Epithelial cell of proximal tubule (primary cell): ENCODE measurements around the gene MED20. TPM values are rescaled to one million over a fixed set of nuclear protein-coding genes. Genes with fewer than 3 reads are reported as not detected.

ENCODE experiments used
- DNase-seq: peaks from one replicate; pipeline ENCODE4 v3.0.0-alpha.2; 2011; ENCODE audit warnings: low read depth
- H3K4me3 ChIP-seq: 2 replicates; pipeline ENCODE4 v1.5.1; 2011; ENCODE audit warnings: low read depth, mild to moderate bottlenecking, low read length
- total RNA-seq: library from RNA; depleted of rRNA; stranded (reverse); fragments of >200 nt; gene quantifications from 2 replicates; pipeline ENCODE4 v1.2.3, GENCODE V29; 2015
- TF ChIP-seq, protein P1 (sequence below): conservative IDR thresholded peaks from 2 replicates; pipeline ENCODE4 v1.5.1; 2012; ENCODE audit warnings: low read depth, mild to moderate bottlenecking, low read length

MED20 gene
- total RNA-seq, 1 donor from 2014 or later, result 20.9 TPM

DNA sequence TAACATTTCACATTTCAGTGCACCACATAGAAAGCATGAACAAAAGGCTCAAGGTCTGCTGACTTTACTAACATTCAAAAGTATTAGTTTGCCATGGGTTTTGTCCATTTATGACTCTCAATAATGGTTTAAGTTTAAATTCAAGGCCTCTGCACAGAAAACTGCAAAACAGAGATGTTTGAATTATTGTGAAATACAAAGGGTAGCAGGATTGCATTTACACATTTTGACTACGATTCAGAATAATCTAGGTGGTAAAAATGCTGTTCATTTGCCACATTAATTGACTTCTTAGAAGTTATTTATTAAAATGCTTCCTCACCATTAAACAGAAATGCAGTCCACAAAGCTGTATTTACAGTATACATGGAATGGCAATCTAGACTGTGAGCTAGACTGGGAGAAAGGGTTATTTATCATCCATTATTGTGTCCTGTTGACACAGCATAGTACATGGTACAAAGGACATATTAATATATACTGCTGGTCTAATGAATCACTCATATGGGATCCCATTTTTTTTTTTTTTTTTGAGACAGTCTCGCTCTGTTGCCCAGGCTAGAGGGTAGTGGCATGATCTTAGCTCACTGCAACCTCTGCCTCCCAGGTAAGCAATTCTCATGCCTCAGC lies 43.8 kb downstream of the MED20 start:
- DNase-seq, result no peak
- H3K4me3 ChIP-seq, result no peak overlapping the region
- TF ChIP-seq, protein P1, sequence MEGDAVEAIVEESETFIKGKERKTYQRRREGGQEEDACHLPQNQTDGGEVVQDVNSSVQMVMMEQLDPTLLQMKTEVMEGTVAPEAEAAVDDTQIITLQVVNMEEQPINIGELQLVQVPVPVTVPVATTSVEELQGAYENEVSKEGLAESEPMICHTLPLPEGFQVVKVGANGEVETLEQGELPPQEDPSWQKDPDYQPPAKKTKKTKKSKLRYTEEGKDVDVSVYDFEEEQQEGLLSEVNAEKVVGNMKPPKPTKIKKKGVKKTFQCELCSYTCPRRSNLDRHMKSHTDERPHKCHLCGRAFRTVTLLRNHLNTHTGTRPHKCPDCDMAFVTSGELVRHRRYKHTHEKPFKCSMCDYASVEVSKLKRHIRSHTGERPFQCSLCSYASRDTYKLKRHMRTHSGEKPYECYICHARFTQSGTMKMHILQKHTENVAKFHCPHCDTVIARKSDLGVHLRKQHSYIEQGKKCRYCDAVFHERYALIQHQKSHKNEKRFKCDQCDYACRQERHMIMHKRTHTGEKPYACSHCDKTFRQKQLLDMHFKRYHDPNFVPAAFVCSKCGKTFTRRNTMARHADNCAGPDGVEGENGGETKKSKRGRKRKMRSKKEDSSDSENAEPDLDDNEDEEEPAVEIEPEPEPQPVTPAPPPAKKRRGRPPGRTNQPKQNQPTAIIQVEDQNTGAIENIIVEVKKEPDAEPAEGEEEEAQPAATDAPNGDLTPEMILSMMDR, result no peak

DNA sequence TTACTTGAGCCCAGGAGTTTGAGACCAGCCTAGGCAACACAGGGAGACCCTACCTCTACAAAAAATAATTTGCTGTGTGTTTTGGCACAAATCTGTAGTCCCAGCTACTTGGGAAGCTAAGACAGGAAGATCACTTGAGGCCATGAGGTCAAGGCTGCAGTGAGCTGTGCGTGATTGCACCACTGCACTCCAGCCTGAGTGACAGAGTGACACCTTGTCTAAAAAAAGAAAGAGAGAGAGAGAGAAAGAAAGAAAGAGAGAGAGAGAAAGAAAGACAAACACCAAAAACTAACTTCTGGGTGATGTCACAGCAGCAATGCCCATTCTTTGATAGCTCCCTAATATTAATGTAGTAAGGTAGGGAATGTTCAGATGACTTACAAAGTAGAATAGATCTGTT lies 46.2 kb downstream of the MED20 start:
- no peak for DNase-seq
- H3K4me3 ChIP-seq, result no peak overlapping the region
- TF ChIP-seq, protein P1, result no peak

DNA sequence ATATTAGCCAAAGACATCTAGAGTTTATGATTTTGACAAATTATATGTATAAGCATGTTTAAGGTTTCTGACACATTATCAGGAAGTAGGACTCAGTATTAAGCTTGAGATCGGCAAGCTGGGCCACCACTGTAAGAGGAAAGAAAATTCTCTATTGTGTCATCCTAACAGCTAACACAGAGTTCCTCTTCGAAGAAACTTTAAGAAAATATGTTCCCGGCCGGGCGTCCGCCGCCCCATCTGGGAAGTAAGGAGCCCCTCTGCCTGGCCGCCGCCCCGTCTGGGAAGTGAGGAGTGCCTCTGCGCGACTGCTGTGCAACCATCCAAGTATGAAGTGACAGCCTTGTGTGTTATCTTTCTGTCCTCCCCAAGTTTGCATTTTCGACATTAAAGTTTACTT lies 48.8 kb downstream of the MED20 start:
- no peak for DNase-seq
- TF ChIP-seq, protein P1, result no peak
- H3K4me3 ChIP-seq, result no peak overlapping the region

DNA sequence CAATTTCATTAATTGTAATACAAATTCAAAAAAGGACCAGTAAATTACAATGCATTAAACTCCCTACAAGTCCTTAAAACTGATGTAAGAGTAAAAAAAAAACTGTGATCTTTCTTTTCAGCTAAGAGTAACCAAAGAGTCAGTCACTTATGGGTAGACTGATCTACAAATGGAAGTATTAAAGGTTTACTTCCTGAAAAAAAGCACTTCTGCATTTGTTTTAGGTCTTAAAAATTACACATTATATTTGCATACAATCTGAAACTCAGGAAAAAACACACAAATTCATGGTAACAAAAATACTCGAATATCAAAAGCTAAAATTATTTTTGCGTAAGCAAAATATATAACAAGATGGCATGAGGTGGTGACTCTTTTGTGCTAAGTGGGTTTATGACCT lies 49.2 kb downstream of the MED20 start:
- TF ChIP-seq, protein P1, result no peak
- H3K4me3 ChIP-seq, result no peak overlapping the region
- DNase-seq, result no peak

DNA sequence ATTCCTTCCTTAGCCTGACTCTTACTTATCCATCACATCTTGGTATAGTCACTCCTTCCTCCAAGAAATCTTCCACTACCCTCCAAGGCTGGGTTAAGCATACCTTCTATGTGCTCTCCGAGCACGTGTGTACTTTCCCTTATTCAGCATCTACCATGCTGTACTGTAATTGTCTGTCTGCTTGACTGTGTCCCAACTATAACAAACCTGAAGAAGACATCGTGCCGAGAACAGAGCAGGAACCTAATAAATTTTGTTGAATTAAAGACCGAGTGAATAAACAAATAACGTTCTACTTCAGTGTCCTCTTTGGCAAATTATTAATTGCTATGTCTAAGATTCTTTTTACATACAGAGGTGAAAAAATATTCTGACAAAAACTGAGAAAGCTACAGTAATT lies 61.6 kb downstream of the MED20 start:
- TF ChIP-seq, protein P1, result no peak
- no peak for DNase-seq
- H3K4me3 ChIP-seq, result no peak overlapping the region

DNA sequence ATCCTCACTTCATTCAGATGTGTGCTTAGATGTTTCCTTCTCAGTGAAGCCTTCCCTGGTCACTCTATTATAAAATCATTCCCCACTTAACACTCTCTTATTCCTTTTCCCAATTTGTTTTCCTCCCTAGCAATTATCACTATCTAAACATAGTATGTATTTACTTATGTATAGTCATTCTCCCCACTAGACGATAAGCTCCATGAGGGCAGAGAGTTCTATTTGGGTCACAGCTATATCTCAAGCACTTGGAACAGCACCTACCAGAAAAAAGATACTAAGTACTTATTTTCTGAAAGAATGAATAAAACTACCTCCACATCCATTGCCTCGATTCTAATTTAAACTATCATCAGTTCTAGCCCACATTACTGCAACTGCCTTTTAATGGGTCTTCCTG lies 62.2 kb downstream of the MED20 start:
- no peak overlapping the region for H3K4me3 ChIP-seq
- no peak for DNase-seq
- TF ChIP-seq, protein P1, result no peak

Other genes with a start within 250 kb of the MED20 start
- gene TFEB, start 185.5 kb downstream of the MED20 start, total RNA-seq, result 2.4 and 3.3 TPM in 2 replicates
- gene PGC, start 173.7 kb downstream of the MED20 start, total RNA-seq, result not detected in 2 replicates
- gene FRS3, start 141.2 kb downstream of the MED20 start, total RNA-seq, result 2.0 and 6.1 TPM in 2 replicates
- gene PRICKLE4, start 140.4 kb downstream of the MED20 start, total RNA-seq, result 2.2 TPM in 1 of 2 replicates, not detected in the other
- 224 and 302 TPM in 2 replicates for gene TOMM6, start 133.4 kb downstream of the MED20 start, total RNA-seq
- 0.94 and 2.7 TPM in 2 replicates for gene USP49, start 25.8 kb downstream of the MED20 start, total RNA-seq
- gene BYSL, start 360 bp upstream of the MED20 start, total RNA-seq, result 8.7 and 27.3 TPM in 2 replicates
- gene CCND3, start 20.7 kb upstream of the MED20 start, total RNA-seq, result 45.4 and 54.2 TPM in 2 replicates
- gene TAF8, start 129.4 kb upstream of the MED20 start, total RNA-seq, result 10.8 and 14.8 TPM in 2 replicates
- 15.3 and 19.8 TPM in 2 replicates for gene C6orf132, start 221.5 kb upstream of the MED20 start, total RNA-seq